HG02763 (cell line): ENCODE results near the gene PADI1.

Source experiments
- ATAC-seq: cut with Tn5 transposase; IDR thresholded peaks from one replicate; pipeline ENCODE4 v1.9.1; 2021; ENCODE audit warnings: mild to moderate bottlenecking, moderate library complexity; ENCODE audit not compliant: unreplicated experiment

Gene PADI1

DNA sequence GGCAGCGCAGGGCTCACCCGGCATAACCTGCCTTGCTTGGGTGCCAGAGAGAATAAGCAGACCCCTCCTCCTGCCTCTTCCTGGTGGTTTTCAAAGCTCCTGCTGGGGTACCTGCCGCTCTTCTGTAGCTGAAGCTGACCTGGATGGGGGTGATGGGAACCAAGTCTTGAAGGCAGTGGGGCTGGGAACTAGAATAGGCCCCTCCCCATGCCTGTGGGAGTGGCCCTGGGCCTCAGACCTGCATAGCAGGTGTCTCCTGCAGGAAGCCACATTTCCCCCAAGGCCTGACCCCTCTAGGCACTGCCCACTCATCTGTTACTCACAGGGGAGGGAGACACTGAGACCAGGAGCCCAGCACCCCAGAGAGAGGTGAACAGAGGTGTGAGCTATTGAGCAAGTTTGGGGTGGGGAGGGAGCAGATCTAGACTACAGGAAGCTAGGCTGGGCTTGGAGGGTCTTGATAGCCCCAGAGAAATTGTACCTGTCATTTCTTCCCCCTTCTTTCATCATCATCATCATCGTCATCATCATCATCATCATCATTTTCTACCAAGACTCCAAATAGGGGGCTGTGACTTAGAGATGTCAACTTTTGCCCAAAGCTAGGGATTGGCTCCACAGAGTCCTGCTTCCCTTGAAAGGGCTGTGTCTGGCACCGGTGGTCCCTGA lies 10.1 kb downstream of the PADI1 start:
- ATAC-seq: no peak

DNA sequence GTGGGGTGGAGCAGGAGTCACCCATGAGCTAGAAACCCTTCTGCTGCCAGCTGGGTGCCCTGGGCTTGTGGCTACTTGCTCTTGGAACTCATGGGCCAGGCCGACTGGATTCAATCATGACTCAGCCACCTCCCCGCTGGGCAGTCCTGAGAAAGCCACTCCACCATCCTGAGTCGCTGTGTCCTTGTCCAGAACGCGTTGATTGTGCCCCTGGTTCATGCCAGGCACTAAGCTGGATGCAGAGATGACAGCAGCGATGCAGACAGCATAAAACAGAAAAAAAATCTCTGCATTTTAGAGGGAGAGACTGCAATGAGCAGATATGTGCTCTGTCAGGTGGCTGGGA lies 10.6 kb downstream of the PADI1 start:
- no peak for ATAC-seq

- no peak for ATAC-seq
Observed at GRCh38 chr1:17216078-17216477, 11.2 kb downstream of the PADI1 start.

GRCh38 chr1:17217607-17218006 lies 12.7 kb downstream of the PADI1 start:
- ATAC-seq: no peak

- no peak for ATAC-seq
Observed at GRCh38 chr1:17218939-17219338, 14.0 kb downstream of the PADI1 start.

GRCh38 chr1:17220287-17220686 lies 15.4 kb downstream of the PADI1 start:
- ATAC-seq: no peak

DNA sequence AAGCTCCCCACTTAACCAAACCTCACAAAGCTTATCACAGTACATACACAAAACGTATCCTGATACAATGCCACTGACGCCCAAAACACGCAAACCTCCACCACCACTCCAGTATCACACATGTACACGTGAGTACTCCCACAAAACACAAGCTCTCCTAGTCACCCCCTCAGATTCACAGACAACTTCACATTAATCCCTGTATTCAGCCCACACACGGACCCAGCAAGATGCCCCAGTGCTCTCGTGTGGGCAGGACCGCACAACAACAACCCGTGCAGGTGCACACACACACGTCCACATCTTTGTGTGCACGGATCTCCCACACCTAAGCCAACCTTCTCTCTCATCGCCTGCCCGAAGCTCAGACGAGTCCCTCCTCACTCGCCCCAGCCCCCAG lies 17.6 kb downstream of the PADI1 start:
- ATAC-seq: no peak

DNA sequence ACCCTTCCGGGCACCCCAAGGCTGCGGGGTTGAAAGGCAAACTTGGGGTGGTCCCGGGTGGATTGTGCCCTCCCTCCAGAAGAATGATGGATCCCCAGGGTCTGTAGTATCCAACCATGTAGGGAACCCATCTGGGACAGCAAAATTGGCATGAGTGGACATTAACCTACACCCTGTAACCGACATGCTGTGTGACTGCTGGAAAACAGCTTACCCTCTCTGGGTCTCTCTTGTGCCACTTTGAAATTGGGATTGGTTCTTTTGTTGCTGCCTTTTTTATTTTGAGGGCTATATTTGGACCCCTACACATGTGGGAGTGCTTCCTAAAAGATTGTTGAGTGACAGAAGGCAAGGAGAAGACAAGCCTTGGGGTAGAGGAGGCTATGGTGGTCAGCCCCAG lies 19.5 kb downstream of the PADI1 start:
- ATAC-seq: no peak

- no peak for ATAC-seq
Observed at GRCh38 chr1:17225140-17225539, 20.2 kb downstream of the PADI1 start.

DNA sequence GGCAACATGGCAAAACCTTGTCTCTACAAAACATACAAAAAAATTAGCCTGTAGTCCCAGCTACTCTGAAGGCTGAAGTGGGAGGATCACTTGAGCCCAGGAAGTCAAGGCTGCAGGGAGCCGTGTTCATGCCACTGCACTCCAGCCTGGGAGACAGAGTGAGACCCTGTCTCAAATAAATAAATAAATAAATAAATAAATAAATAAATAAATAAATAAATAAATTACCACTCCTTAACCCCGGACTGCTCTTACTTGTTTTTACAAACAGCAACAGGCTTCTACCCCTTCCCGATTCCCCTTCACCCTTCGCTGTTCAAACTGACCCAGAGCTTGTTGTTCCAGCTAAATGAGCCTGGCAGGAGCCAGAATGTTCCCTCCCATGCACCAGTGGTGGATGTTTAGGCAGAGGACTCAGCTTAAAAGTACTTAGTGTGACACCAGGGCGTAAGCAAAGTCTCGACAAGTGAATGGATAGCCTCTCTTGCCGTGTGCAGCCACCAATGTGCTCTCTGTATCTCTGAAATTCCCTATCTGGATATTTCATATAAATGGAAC lies 22.5 kb downstream of the PADI1 start:
- ATAC-seq: no peak

GRCh38 chr1:17228619-17229018 lies 23.7 kb downstream of the PADI1 start:
- no peak for ATAC-seq

DNA sequence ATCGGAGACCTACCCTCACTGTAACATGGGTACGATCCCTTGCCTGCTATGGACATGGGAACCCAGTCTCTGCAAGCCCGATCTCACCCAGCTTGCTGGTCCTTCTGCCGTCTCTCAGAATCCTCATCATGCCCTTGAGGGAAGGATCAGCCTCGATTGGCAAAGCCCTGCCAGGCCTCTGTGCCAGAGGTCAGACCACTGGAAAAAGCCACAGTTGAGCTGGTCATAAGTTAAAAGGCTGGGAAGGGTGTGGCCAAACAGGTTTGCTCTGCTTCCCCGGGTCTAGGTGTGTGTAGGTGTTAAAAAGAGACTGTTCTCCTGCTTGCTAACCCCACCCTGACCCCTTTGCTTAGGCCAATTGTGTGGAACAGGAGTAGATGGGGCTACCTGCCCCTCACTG lies 24.5 kb downstream of the PADI1 start:
- no peak for ATAC-seq

GRCh38 chr1:17230106-17230505 lies 25.2 kb downstream of the PADI1 start:
- ATAC-seq: no peak

GRCh38 chr1:17230671-17231310 lies 25.9 kb downstream of the PADI1 start:
- ATAC-seq: no peak

- ATAC-seq: no peak
Observed at GRCh38 chr1:17232759-17233661, 28.1 kb downstream of the PADI1 start.

DNA sequence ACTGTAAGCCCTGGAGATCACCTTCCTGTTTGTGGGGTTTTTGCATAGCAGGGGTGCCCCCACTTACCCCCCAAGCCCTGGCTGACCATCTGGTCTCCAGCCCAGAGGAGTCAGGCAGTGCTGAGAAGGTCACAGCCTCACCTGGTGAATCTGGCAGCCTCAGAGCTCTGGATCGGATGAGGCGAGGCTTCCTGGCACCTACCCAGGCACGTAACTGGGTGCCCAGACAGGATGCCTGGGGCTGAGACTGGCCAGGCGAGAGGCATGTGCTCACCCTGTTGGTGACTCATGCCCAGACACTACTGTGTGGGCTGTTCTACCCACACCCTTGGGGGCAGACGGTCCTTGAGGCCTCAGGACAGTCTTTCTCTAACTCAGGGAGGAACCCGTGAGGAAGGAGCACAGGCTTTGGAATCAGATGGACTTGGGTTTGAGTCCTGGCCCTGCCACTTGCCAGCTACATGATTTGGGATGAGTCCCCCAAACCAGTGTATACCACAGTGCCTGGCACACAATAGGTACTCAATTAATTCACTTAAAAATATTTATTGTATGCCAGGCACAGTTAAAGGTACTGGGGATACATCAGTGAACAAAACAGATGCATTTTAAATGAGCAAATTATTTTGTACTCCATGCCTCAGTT lies 28.9 kb downstream of the PADI1 start:
- no peak for ATAC-seq

DNA sequence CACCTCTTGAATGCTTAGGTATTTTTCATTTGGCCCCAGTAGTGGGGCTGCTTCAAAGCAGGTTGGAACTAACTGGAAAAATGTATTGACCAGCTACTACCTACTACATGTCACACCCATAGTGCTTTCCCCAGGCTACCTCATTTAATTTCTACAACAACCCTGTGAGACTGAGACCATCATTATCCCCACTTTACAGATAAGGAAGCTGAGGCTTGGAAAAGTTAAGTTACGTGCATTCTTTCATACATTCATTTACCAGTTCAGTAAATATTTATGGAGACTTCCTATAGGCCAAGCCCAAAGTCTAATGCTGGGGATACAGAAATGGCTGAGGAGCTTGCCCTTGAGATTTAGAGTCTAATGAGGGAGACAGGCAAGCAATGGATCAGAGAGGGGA lies 29.5 kb downstream of the PADI1 start:
- no peak for ATAC-seq

- no peak for ATAC-seq
Observed at GRCh38 chr1:17235135-17235885, 30.4 kb downstream of the PADI1 start.

DNA sequence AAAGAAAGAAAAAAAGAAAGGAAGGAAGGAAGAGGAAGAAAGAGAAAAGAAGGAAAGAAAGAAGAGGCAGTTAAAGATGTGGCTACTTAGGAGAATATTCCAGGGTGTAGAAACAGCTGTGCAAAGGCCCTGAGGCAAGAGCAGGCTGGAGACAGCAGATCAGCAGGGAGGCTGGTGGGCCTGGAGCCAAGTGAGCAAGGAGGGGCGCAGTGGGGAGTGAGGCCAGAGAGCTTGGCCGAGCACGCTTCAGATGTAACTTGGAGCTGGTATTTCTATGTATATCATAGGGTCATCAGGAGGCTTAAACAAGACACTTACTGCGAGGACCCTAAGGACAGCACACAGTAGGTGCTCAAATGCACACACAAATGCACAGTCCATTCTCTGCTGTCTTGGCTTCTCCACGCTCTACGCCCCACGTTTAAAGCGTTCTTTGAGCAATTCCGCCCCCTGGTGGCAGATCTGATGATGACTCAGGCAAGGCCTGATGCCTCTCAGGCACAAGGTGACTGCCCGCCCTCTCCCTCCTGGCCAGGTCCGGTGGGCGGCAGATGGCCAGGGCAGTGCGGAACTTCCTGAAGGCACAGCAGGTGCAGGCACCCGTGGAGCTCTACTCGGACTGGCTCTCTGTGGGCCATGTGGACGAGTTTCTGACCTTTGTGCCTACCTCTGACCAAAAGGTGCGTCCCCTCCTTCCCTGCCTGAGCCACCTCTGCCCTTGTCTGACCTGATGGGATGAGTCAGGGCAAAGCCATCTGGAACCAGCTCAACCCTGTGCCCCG lies 32.0 kb downstream of the PADI1 start:
- ATAC-seq: no peak

GRCh38 chr1:17237561-17237903 lies 32.6 kb downstream of the PADI1 start:
- no peak for ATAC-seq
